Measurements from ENCODE around the gene IGLL5.
A peak's percentile ranks its signal among the peaks of the same experiment; 100 is the strongest.

IGLL5 gene

DNA sequence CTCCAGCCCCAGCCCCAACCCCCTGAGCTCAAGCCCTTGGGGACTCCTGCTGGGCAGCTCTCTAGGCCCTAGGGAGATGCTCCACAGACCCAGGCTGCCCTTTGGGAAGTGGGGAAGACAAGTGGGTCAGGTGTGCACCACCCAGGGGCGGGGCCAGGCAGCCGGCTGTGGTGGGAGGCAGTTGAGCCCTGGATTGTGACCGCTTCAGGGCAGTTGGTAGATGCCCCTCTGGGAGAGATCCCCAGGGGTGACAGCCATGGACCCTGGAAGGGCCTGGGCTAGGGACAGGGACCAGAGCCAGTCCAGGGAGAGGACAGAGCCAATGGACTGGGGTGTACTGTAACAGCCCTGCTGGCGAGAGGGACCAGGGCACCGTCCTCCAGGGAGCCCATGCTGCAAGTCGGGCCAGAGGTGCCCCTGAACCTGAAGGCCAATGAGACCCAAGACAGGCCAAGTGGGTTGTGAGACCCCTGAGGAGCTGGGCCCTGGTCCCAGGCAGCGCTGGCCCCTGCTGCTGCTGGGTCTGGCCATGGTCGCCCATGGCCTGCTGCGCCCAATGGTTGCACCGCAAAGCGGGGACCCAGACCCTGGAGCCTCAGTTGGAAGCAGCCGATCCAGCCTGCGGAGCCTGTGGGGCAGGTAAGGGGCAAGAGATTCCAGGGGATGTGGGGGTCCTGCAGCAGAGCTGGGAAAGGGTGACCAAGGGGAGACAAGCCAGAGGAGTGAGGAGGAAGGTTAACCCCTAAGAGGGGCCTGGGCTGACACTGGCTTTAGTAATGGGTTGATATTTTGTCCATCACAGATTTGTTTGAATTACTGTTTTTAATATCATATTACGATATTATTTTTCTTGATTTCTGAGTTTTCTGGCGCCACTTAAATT lies at the start of gene IGLL5:
TSS of gene IGLL5 (plus strand) at position 196 of the 883 bp plus-strand sequence. CDS start at position 434, 238 bp downstream.
- DNase-seq = no peak

DNA sequence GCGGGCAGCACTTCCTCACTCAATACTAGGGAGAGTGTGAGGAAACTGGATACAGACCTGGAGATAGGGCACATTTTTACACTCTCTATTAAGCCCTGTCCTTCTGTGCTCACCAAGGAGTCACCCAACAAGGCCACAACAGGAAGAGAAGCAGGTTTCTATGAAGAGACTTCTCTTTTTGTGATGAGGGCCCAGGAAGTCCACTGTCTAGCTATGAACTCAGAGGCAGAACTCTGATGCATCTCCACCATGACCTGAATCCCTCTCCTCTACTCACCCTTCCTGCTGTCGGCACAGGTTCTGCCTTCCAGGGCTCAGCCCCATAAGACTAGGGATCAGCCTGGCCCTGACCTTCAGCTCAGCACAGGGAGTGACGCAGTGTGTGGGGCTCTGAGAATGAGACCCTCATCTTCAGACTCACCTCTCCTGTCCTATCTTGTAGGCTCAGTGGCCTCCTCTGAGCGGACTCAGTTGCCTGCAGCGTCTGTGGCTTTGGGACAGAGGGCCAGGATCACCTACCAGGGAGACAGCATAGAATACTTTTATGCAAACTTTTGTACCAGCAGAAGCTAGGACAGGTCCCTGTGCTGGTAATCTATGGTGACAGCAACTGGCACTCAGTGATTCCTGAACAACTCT lies 49.3 kb upstream of the IGLL5 start:
- DNase-seq = no peak

- no peak for DNase-seq
Observed at GRCh38 chr22:22839570-22840314, 47.9 kb upstream of the IGLL5 start.

GRCh38 chr22:22840780-22841179 lies 46.8 kb upstream of the IGLL5 start:
- DNase-seq = no peak

- DNase-seq = no peak
Observed at GRCh38 chr22:22841598-22841997, 46.0 kb upstream of the IGLL5 start.

DNA sequence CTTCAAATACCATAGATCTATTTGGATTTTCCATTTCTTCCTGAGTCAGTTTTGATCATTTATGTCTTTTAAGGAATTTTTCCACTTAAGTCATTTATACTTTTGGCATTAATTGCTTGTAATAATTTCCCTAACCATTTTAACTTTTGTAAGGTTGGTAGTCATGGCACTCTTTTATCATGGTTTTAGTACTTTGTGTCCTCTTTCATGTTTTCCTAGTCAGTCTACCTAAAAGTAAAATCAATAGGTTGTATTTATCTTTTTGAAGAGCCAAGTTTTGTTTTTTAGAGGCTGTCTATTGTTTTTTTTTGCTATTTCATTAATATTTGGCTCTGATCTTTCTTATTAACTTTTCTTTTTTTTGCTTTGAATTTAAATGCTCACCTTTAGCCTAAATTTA lies 45.5 kb upstream of the IGLL5 start:
- no peak for DNase-seq

- no peak for DNase-seq
Observed at GRCh38 chr22:22843848-22844247, 43.8 kb upstream of the IGLL5 start.

DNA sequence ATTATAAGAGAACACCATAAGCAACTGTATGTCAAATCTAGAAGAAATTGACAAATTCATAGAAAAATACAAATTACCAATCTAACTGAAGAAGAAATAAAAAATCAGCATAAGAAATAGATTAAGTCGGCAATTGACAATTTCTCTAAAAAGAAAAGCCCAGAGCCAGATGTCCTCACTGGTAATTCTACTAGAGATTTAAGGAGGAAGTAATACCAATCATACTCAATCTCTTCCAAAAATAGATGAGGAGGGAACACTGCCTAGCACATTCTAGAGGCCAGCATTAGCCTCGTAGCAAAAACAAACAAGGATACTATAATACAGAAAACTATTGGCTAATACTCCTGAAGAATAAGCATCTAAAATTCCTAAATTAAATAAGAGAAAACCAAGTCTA lies 40.4 kb upstream of the IGLL5 start:
- no peak for DNase-seq

GRCh38 chr22:22848364-22848866 lies 39.2 kb upstream of the IGLL5 start:
- peak; percentile 62 to 73 for DNase-seq

GRCh38 chr22:22849640-22850610 lies 37.7 kb upstream of the IGLL5 start:
- no peak for DNase-seq

DNA sequence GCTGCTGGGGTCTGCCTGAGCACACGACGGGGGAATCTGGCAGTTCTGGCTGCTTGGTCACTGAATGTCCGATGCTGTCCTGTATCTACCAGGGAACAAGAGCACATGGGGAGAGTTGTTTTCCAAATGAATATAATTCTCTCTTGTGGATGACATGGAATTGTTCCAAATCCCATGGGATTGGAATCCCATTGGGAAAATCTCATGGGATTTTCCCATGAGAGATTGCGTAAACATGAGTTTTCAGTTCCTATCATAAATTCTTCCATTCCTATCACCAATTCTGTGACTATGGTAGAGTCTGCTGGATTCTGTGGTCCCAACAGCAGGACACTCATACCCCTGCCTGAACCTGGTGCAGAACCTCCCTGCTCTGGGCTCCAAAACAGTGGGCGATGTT lies 35.6 kb upstream of the IGLL5 start:
- DNase-seq = no peak

- no peak for DNase-seq
Observed at GRCh38 chr22:22853713-22854112, 33.9 kb upstream of the IGLL5 start.

DNA sequence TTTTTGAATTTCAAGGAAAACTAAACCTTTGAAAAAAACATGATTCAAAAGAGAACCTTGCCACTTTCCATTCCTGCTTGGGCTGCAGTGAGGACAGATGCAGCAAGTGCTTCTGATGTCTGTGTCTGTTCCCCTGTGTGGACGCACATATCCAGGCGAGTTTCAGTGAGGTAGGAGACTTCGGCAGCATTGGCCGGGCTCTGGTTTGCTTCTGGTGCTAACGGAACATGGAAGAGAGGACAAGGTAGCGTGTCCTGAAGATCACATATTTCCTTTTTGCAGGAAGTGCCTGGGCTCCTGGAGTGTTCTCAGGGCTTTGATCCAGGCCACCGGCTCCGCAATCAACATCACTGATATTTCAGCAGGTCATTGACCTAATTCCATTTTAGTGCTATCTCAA lies 33.1 kb upstream of the IGLL5 start:
- DNase-seq = no peak

DNA sequence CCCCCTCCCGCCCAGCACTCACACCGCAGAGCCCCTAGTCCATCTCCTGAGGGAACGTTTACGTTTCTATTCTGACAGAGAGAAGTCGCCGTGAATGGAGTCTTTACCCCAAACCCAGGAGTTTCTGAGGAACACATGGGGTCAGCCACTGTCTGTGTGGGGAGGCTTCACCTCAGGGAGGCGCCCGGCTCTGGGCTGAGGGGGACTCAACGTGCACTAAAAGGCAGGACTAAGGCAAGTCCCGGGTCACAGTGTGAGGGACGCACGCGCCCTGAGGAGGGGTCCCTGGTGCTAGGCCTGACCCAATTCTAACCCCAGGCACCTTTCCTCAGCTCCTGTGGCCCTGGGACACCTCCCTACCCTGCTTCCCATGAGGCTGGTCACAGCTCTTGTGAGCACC lies 32.5 kb upstream of the IGLL5 start:
- no peak for DNase-seq

DNA sequence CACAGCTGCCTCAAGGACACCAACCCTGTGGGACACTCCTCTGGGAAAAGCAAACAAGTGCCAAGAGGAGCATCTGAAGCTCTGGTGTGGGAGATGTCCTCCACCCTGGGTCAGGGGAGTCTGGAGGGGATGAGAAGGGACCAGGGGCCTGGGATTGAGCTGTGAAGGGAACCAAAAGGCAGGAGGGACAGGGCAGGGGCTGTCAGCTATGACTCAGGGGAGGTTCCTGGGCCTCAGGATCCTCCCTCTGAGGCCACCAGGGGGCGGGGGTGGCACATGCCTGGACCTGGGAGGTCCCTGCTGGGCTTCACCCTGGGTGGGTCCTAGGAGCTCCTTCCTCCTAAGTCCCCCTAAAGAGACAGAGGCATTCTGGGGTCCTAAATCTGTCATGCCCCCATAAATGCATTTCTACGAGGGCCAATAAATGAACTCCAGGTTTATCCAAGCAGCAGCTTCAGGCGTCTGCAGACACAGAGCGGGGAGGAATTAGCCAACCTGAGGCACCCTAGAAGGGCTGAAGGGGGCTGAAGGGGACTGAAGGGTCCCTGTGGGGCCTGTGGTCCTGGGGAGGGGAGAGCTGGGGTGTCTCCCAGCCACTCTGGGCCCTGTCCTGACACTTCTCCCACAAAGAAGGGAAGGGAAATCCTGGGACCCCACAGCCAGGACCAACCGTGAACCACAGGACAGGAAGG lies 31.9 kb upstream of the IGLL5 start:
- no peak for DNase-seq

- DNase-seq = no peak
Observed at GRCh38 chr22:22856364-22856763, 31.3 kb upstream of the IGLL5 start.

GRCh38 chr22:22856885-22857606 lies 30.6 kb upstream of the IGLL5 start:
- DNase-seq = no peak

- no peak for DNase-seq
Observed at GRCh38 chr22:22857607-22858558, 29.7 kb upstream of the IGLL5 start.

DNA sequence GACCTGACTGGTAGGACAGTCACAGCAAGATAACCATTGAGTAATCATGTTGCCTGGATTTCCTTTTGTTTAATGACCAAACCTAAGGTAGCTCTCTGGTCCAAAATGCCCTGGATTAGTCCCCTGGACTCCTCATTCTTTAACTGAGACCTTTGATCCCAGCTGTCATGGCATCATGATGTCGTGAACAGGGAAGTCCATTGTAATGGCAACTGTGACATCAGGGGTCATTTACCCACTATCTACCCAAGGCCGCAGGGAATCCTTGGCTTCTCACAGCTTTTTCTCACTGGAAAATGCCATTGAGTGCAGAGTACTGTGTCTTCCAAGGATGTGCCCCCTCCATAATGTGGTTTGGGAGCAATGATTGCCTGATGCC lies 29.1 kb upstream of the IGLL5 start:
- no peak for DNase-seq

GRCh38 chr22:22863001-22863400 lies 24.6 kb upstream of the IGLL5 start:
- no peak for DNase-seq
